HUES6 (cell line): ENCODE results near the gene LRRC28.

ENCODE experiments used
- H3K27ac ChIP-seq: 2 replicates; pipeline ENCODE4 v1.7.0; 2013; ENCODE audit warnings: low read depth, mild to moderate bottlenecking, low read length, inconsistent platforms
- H3K27me3 ChIP-seq: 2 replicates; pipeline ENCODE4 v1.6.1; 2013; ENCODE audit warnings: low read length; ENCODE audit not compliant: control insufficient read depth, insufficient read depth
- H3K36me3 ChIP-seq: 2 replicates; pipeline ENCODE4 v1.6.1; 2013; ENCODE audit warnings: low read length; ENCODE audit not compliant: control insufficient read depth, insufficient read depth
- H3K4me1 ChIP-seq: 2 replicates; pipeline ENCODE4 v1.6.1; 2013; ENCODE audit warnings: low read length; ENCODE audit not compliant: control insufficient read depth, insufficient read depth
- H3K4me3 ChIP-seq: 2 replicates; pipeline ENCODE4 v1.5.1; 2013; ENCODE audit warnings: low read depth, low read length
- H3K9ac ChIP-seq: one replicate; pipeline ENCODE4 v1.6.1; 2013; ENCODE audit warnings: mild to moderate bottlenecking, low read length
- H3K9me3 ChIP-seq: 2 replicates; pipeline ENCODE4 v1.6.1; 2013; ENCODE audit warnings: low read depth, low read length; ENCODE audit not compliant: control insufficient read depth, insufficient read depth

The LRRC28 gene

DNA sequence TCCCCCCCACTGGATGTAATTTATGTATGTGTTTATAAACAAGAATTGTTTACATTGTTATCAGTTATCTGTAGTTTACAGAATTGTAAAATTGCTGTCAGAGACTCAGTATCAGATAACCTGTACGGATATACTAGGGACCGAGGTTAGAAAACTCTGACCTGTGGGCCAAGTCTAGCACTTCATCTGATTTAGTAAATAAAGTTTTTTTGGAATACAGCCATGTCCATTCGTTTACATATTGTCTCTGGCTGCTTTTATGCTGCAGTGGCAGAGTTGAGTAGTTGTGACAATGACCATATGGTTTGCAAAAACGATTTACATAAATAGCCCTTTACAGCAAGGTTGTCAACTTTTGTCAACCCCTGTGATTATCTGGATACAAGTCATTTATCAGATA is 52.6 kb downstream of the LRRC28 start:
- no peaks in the 10 kb centered on the region for H3K9me3 ChIP-seq
- no peaks in the 10 kb centered on the region for H3K27me3 ChIP-seq
- peaks cover 24% of the 10 kb centered on the region for H3K4me1 ChIP-seq
- no peaks in the 10 kb centered on the region for H3K36me3 ChIP-seq
- H3K27ac ChIP-seq, result no peak overlapping the region
- H3K9ac ChIP-seq, result no peak overlapping the region
- no peak overlapping the region for H3K4me3 ChIP-seq

DNA sequence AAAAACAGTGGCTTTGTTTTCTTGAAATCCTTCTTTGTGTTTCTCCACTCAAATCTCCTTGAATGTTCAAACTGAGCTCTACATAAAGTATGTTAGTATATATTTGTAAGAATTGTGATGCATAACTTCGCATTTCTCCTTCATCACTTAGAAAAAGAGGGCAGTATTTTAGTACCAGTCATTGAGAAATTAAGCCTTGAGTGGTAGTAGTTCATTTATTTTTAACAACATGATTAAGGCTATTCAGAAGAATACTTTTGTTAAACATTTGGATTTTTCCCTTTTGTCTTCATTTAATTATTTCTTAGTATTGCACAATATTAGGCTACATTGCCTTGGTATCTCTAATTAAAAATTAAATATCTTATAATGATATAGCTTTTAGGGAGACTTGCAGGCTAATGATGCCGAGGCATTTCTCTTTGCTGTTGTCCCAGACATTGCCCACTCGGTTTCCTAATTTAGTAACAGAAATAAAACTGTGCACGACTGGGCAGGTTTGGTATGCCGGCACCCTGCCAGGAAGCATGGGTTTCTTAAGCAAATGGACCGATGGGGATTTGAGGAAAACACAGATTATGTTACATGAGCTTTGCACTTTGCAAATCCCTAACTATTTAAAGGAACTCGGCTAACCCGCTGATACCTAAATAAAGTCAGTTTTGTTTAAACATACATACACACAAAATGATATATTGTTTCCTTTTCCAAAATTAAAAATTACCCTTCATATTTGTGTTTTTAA is 54.7 kb downstream of the LRRC28 start:
- Histone ChIP-seq H3K27me3 (no peaks in the 10 kb centered on the region), H3K9ac (no peak overlapping the region), H3K27ac (no peak overlapping the region), H3K36me3 (no peaks in the 10 kb centered on the region), H3K4me1 (peaks cover 24% of the 10 kb centered on the region), H3K9me3 (no peaks in the 10 kb centered on the region), H3K4me3 (no peak overlapping the region)

DNA sequence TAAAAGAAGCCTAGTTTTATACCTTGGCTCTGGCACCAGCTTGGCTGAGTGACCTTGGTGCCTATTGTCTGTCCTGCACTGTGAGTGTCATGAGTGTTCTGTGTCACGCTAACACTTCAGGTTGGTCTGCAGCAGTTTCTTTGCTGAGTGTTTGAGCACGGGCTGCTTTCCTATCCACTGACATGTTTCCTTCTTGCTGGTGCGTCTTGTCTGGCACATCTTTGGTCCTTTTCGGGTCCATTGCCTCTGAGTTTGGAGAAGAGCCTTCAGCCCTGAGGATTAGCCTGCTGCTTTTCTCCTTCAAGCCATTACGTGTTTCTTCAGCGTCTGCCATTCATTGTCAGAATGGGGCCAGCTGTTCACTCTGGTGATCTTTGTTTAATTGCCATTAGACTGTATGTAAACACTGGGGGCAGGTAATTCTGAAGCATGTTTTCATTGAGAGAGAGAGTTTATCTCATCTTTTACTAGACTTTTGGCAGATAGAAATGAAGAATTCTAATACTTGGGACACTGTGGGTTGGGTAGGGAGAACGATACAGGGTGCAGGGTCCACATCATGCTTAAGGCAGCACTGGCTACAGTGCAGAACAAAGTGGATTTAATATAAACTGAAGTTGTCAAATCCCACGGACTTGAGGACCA is 55.5 kb downstream of the LRRC28 start:
- Histone ChIP-seq H3K9me3 (peaks cover under 1% of the 10 kb centered on the region; the same call in 1 of the 2 replicates), H3K4me3 (no peak overlapping the region), H3K9ac (no peak overlapping the region), H3K36me3 (no peaks in the 10 kb centered on the region), H3K27ac (no peak overlapping the region), H3K27me3 (no peaks in the 10 kb centered on the region), H3K4me1 (peaks cover 24% of the 10 kb centered on the region)

DNA sequence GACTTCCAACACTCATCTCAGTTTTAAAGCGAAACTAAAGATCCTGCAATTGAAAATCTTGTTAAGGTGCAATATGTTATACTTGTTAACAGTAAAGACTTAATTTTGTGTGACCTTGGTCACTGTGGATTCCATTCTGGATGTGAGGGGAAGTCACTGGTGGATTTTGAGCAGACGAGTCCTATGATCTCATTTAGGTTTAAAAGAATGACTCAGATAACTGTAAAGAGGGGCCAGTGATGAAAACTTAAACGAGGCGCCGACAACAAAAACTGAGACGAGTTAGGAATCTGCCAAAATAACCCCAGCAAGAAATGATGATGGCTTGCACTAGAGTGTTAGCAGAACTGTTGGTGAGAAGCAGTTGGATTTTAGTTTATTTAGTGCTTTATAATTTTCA is 56.5 kb downstream of the LRRC28 start:
- peaks cover 24% of the 10 kb centered on the region for H3K4me1 ChIP-seq
- no peak overlapping the region for H3K4me3 ChIP-seq
- H3K36me3 ChIP-seq, result no peaks in the 10 kb centered on the region

DNA sequence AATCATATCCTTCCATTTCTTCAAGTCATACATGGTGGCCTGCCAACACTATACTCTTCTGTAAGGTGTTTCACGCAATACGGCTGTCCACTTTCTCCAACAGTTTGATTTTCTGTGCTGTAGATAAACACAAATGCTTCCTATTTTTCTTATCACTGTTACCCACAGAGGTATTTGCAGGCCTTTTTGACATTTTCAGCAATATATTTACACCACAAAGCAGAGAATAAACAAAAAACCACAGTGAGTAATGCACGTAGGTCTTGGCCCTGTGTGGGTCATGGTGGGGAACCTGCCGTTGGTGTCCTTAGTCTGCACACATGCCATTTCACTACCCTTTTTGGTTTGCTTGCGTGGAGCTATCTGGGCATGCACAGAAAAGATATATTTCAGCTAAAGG is 59.5 kb downstream of the LRRC28 start:
- Histone ChIP-seq H3K27ac (no peak overlapping the region), H3K9ac (no peak overlapping the region), H3K4me1 (peaks cover 22% of the 10 kb centered on the region), H3K9me3 (peaks cover 16% of the 10 kb centered on the region), H3K27me3 (no peaks in the 10 kb centered on the region), H3K4me3 (no peak overlapping the region), H3K36me3 (no peaks in the 10 kb centered on the region)

More for the DNA sequence above, 56.5 kb downstream of the LRRC28 start:
- H3K9me3 ChIP-seq, result peaks cover 10% of the 10 kb centered on the region
- H3K27me3 ChIP-seq, result no peaks in the 10 kb centered on the region
- no peak overlapping the region for H3K27ac ChIP-seq
- no peak overlapping the region for H3K9ac ChIP-seq

DNA sequence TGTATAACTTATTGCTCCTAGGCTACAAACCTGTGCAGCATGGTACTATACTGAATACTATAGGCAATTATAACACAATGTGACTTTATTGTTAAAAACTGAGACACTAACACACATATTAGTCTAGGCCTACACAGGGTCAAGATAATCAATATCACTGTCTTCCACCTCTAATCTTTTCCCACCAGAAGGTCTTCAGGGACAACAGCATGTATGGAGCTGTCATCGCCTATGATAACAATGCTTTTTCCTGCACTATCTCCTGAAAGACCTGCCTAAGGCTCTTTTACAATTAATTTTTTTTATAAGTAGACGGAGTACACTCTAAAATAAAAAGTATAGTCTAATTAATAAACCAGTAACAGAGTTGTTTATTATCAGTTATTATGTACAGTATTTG is 60.9 kb downstream of the LRRC28 start:
- Histone ChIP-seq H3K9me3 (peaks cover 16% of the 10 kb centered on the region), H3K4me3 (no peak overlapping the region), H3K9ac (no peak overlapping the region), H3K4me1 (peaks cover 8% of the 10 kb centered on the region; the same call in 1 of the 2 replicates), H3K27ac (no peak overlapping the region), H3K27me3 (no peaks in the 10 kb centered on the region), H3K36me3 (no peaks in the 10 kb centered on the region)

DNA sequence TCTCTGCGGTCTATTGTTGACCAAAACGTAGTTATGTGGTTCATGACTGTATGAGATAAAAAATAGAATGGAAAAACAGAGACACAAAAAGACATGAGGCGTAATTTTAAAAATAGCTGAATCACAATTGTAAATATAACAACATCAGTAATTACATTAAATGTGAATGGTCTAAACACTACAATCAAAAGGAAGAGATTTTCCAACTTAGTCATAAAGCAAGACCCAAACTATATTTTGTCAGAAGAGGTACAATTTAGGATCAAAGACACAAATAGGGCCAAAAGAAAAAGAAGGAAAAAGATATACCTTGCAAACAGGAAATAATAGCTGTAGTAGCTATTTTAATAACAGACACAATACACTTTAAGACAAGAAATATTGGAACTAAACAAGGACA is 61.5 kb downstream of the LRRC28 start:
- no peak overlapping the region for H3K4me3 ChIP-seq
- H3K36me3 ChIP-seq, result no peaks in the 10 kb centered on the region
- no peak overlapping the region for H3K9ac ChIP-seq
- no peaks in the 10 kb centered on the region for H3K27me3 ChIP-seq
- no peak overlapping the region for H3K27ac ChIP-seq
- H3K9me3 ChIP-seq, result peaks cover 16% of the 10 kb centered on the region
- peaks cover 3% of the 10 kb centered on the region; the same call in 1 of the 2 replicates for H3K4me1 ChIP-seq

DNA sequence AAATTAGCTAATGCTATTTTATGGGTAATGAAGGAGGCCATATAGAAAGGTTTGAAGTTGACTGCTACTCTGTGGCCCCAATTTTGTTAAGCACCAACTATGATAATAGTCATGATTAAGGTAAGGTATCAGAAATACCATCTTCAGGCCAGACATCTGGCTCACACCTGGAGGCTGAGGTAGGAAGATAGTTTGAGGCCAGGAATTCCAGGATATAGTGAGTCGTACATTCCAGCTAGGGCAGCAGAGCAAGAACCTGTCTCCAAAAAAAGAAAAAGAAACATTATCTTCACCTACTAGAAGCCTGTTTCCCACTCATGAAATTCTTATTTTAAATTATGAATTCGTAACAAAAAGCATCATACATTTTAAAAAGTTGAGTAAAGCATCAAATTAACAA is 64.4 kb downstream of the LRRC28 start:
- H3K36me3 ChIP-seq, result no peaks in the 10 kb centered on the region
- no peaks in the 10 kb centered on the region for H3K4me1 ChIP-seq
- peaks cover 16% of the 10 kb centered on the region for H3K9me3 ChIP-seq
- no peak overlapping the region for H3K4me3 ChIP-seq
- no peak overlapping the region for H3K9ac ChIP-seq
- H3K27ac ChIP-seq, result no peak overlapping the region
- no peaks in the 10 kb centered on the region for H3K27me3 ChIP-seq

DNA sequence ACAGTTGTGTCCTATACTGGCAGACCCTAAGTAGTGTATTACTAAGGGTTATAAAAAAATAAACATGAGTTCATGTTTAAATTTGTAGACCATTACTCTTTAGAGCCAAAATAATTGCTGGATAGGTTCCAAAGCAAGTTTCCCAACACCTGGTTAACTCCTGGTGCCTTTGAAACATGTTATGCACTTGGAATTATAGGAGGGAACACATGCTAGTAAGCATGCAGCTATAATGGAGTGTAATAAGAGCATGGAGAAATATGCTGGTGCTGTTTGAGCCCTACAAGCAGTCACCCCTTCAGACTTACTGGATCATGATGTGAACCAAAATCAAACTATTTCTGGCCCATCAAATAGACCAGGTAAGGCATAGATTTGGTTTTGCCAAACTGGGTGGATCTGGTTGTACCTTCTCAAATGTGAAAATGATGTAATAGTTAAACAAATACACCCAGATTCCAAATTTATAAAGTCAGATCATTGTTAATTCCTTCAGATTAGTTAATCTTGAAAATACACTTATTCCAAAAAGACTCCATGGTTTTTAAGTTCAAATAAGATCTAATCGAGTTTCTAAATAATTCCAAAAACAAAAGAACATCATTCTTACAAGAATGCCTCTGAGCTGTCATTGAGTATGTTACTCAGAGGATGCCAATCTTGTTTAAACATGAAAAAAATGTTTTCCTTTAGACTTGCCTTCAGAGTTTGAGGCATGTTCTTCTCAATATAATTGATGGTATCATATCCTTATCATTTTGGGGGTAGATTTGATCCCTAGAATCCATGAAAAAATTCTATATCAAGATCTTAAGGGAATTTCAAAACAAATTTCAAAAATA is 69.3 kb downstream of the LRRC28 start:
- Histone ChIP-seq H3K27ac (no peak overlapping the region), H3K36me3 (no peaks in the 10 kb centered on the region), H3K4me3 (no peak overlapping the region), H3K4me1 (no peaks in the 10 kb centered on the region), H3K27me3 (no peaks in the 10 kb centered on the region), H3K9ac (no peak overlapping the region), H3K9me3 (no peaks in the 10 kb centered on the region)

DNA sequence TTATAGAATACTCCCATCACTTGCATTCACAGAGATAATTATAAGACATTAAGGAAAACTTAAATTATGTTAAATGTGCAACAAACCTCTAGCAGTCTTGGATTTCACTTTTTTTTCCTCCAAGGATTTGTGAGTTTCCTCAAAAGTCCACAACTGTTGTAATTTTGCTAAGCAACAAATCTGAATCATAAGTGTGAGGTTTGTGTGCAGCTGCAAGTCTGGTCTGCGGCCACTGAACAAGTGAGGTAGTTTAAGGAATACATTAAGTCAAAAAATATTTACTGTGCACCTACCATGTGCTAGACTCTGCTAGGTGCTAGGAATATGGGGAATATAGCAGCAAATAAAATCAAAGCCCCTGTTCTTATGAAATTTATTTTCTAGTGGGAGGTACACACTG is 70.2 kb downstream of the LRRC28 start:
- Histone ChIP-seq H3K9ac (no peak overlapping the region), H3K4me1 (no peaks in the 10 kb centered on the region), H3K27ac (no peak overlapping the region), H3K9me3 (no peaks in the 10 kb centered on the region), H3K4me3 (no peak overlapping the region), H3K36me3 (no peaks in the 10 kb centered on the region), H3K27me3 (no peaks in the 10 kb centered on the region)
